ENCODE data around the gene WARS2.

WARS2 gene

GRCh38 chr1:118993700-118994026, 146.8 kb downstream of the WARS2 start:
- H3K18ac ChIP-seq (ENCODE audit: low read length), result no peak overlapping the region
- no peak overlapping the region for H2BK12ac ChIP-seq (ENCODE audit: low read length)
- no peak for DNase-seq
- no peak overlapping the region for H3K27ac ChIP-seq (ENCODE audit: low read depth, low read length)
- WGBS (ENCODE audit: extremely low coverage, insufficient coverage, insufficient read length), result no CpG with 5 or more reads among the region's 9 CpGs
- peaks cover 80% of the 10 kb centered on the region for H3K27me3 ChIP-seq (ENCODE audit: insufficient read depth, low read length)
- H3K4me3 ChIP-seq (ENCODE audit: low read depth, low read length), result no peak overlapping the region
- no peaks in the 10 kb centered on the region for H3K79me2 ChIP-seq (ENCODE audit: control insufficient read depth, insufficient read depth, low read length, poor library complexity)
- H3K9me3 ChIP-seq (ENCODE audit: insufficient read depth, low read depth, low read length), result peaks cover 6% of the 10 kb centered on the region
- no peak overlapping the region for H3K23ac ChIP-seq (ENCODE audit: low read length)
- H2AFZ ChIP-seq (ENCODE audit: insufficient read depth, low read length, poor library complexity), result no peak overlapping the region
- no peak overlapping the region for H4K8ac ChIP-seq (ENCODE audit: low read depth, low read length)
- H2BK120ac ChIP-seq (ENCODE audit: insufficient read depth, low read length, poor library complexity), result no peak overlapping the region
- no peak overlapping the region for H3K4me2 ChIP-seq (ENCODE audit: low read length)
- H3K36me3 ChIP-seq (ENCODE audit: control insufficient read depth in 1 of 2, insufficient read depth in 2 of 2, low read length in 2 of 2), result no peaks in the 10 kb centered on the region
- H3K79me1 ChIP-seq (ENCODE audit: low read length), result no peaks in the 10 kb centered on the region
- no peak overlapping the region for H4K91ac ChIP-seq (ENCODE audit: low read depth, low read length)
- H4K12ac ChIP-seq (ENCODE audit: low read depth, low read length), result no peak overlapping the region
- no peak overlapping the region for H3K14ac ChIP-seq (ENCODE audit: low read length)
- H2AK5ac ChIP-seq (ENCODE audit: low read length), result no peak overlapping the region
- peaks cover 9 to 16% of the 10 kb centered on the region in 2 experiments for H3K4me1 ChIP-seq (ENCODE audit: control insufficient read depth in 1 of 2, insufficient read depth in 2 of 2, low read length in 2 of 2)
- no peak overlapping the region for H2BK5ac ChIP-seq (ENCODE audit: low read depth, low read length, poor library complexity)
- H3K9ac ChIP-seq (ENCODE audit: low read length), result no peak overlapping the region
- H3K4ac ChIP-seq (ENCODE audit: low read depth, low read length), result no peak overlapping the region

- H2BK12ac ChIP-seq (ENCODE audit: low read length), result no peak overlapping the region
- no CpG with 5 or more reads among the region's 53 CpGs for WGBS (ENCODE audit: extremely low coverage, insufficient coverage, insufficient read length)
- no peak overlapping the region for H2BK120ac ChIP-seq (ENCODE audit: insufficient read depth, low read length, poor library complexity)
- no peak overlapping the region for H3K4me3 ChIP-seq (ENCODE audit: low read depth, low read length)
- no peak overlapping the region for H3K27ac ChIP-seq (ENCODE audit: low read depth, low read length)
- H3K27me3 ChIP-seq (ENCODE audit: insufficient read depth, low read length), result peaks cover 85% of the 10 kb centered on the region
- H3K4ac ChIP-seq (ENCODE audit: low read depth, low read length), result no peak overlapping the region
- no peaks in the 10 kb centered on the region for H3K79me2 ChIP-seq (ENCODE audit: control insufficient read depth, insufficient read depth, low read length, poor library complexity)
- peak overlapping the region; percentile 59 for H3K4me2 ChIP-seq (ENCODE audit: low read length)
- peaks cover 9 to 16% of the 10 kb centered on the region in 2 experiments for H3K4me1 ChIP-seq (ENCODE audit: control insufficient read depth in 1 of 2, insufficient read depth in 2 of 2, low read length in 2 of 2)
- no peak overlapping the region for H3K14ac ChIP-seq (ENCODE audit: low read length)
- H2AK5ac ChIP-seq (ENCODE audit: low read length), result no peak overlapping the region
- H3K18ac ChIP-seq (ENCODE audit: low read length), result no peak overlapping the region
- no peak overlapping the region for H2BK5ac ChIP-seq (ENCODE audit: low read depth, low read length, poor library complexity)
- H3K9me3 ChIP-seq (ENCODE audit: insufficient read depth, low read depth, low read length), result peaks cover 5% of the 10 kb centered on the region
- no peak overlapping the region for H4K12ac ChIP-seq (ENCODE audit: low read depth, low read length)
- DNase-seq, result no peak
- no peak overlapping the region for H4K91ac ChIP-seq (ENCODE audit: low read depth, low read length)
- H3K9ac ChIP-seq (ENCODE audit: low read length), result no peak overlapping the region
- no peak overlapping the region for H2AFZ ChIP-seq (ENCODE audit: insufficient read depth, low read length, poor library complexity)
- H4K8ac ChIP-seq (ENCODE audit: low read depth, low read length), result no peak overlapping the region
- H3K36me3 ChIP-seq (ENCODE audit: control insufficient read depth in 1 of 2, insufficient read depth in 2 of 2, low read length in 2 of 2), result no peaks in the 10 kb centered on the region
- no peak overlapping the region for H3K23ac ChIP-seq (ENCODE audit: low read length)
- H3K79me1 ChIP-seq (ENCODE audit: low read length), result no peaks in the 10 kb centered on the region
Measured at GRCh38 chr1:118992868-118993699, 147.4 kb downstream of the WARS2 start.

DNA sequence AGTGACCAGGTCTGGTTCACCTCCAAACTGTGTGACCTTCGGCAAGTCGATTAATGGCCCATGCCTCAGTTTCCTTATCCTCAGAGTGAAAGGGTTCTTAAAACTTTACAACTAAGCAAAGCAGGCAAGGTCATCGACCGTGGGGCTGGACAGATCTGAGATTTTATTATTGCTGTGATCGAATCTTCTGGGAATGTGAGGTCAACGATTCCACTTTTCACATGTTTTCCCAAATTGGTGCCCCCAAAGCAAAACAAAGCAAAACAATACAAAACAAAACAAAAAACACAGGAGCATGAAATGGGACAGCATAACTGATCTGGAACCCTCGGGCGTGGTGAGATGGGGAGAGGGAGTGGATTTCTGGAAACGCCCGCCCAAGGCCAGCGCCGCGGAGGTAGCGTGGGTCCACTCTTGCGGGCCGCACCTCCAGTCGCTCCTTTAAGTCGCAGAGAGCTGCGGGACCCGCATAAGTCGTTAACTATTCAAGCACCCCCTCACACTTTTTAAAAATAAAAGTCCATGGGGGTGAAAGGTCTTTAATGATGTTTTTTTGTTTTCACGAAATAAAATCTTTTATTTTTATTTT, 148.1 kb downstream of the WARS2 start:
- Histone ChIP-seq H3K4me1 (ENCODE audit: control insufficient read depth in 1 of 2, insufficient read depth in 2 of 2, low read length in 2 of 2) (peaks cover 14 to 22% of the 10 kb centered on the region in 2 experiments), H2AFZ (ENCODE audit: insufficient read depth, low read length, poor library complexity) (no peak overlapping the region), H3K27ac (ENCODE audit: low read depth, low read length) (no peak overlapping the region), H4K8ac (ENCODE audit: low read depth, low read length) (no peak overlapping the region), H2AK5ac (ENCODE audit: low read length) (no peak overlapping the region), H2BK120ac (ENCODE audit: insufficient read depth, low read length, poor library complexity) (no peak overlapping the region), H3K36me3 (ENCODE audit: control insufficient read depth in 1 of 2, insufficient read depth in 2 of 2, low read length in 2 of 2) (no peaks in the 10 kb centered on the region), H3K18ac (ENCODE audit: low read length) (no peak overlapping the region), H3K9me3 (ENCODE audit: insufficient read depth, low read depth, low read length) (peaks cover 4% of the 10 kb centered on the region), H3K23ac (ENCODE audit: low read length) (no peak overlapping the region), H4K91ac (ENCODE audit: low read depth, low read length) (no peak overlapping the region), H2BK5ac (ENCODE audit: low read depth, low read length, poor library complexity) (no peak overlapping the region), H3K27me3 (ENCODE audit: insufficient read depth, low read length) (peaks cover 85% of the 10 kb centered on the region), H3K4ac (ENCODE audit: low read depth, low read length) (no peak overlapping the region), H3K79me2 (ENCODE audit: control insufficient read depth, insufficient read depth, low read length, poor library complexity) (no peaks in the 10 kb centered on the region), H3K14ac (ENCODE audit: low read length) (no peak overlapping the region), H4K12ac (ENCODE audit: low read depth, low read length) (no peak overlapping the region), H2BK12ac (ENCODE audit: low read length) (no peak overlapping the region), H3K4me3 (ENCODE audit: low read depth, low read length) (no peak overlapping the region), H3K9ac (ENCODE audit: low read length) (no peak overlapping the region), H3K79me1 (ENCODE audit: low read length) (no peaks in the 10 kb centered on the region), H3K4me2 (ENCODE audit: low read length) (no peak overlapping the region)
- DNase-seq, result no peak
- no CpG with 5 or more reads among the region's 22 CpGs for WGBS (ENCODE audit: extremely low coverage, insufficient coverage, insufficient read length)

DNA sequence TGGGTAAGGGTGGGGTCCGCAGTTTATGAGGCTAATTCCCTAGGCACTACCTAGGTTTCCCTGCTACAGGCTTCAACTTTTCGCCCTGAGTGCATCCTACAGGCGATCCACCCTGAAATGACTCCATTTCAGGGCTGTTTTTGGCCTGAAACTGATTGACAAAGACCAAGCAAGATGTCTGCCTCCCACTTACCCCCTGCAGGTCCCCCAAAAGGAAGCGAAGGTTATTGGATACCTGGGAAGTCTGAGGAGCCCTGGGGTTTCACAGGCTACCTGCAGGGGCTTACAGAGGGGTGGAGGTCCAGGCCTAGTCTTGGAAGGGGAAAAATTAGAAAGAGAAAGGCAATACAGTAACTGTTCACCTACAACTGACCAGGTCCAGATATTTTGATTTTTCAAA, 149.0 kb downstream of the WARS2 start:
- Histone ChIP-seq H4K8ac (ENCODE audit: low read depth, low read length) (no peak overlapping the region), H3K14ac (ENCODE audit: low read length) (no peak overlapping the region), H3K79me2 (ENCODE audit: control insufficient read depth, insufficient read depth, low read length, poor library complexity) (no peaks in the 10 kb centered on the region), H3K27me3 (ENCODE audit: insufficient read depth, low read length) (peaks cover 85% of the 10 kb centered on the region), H4K12ac (ENCODE audit: low read depth, low read length) (no peak overlapping the region), H3K27ac (ENCODE audit: low read depth, low read length) (no peak overlapping the region), H3K36me3 (ENCODE audit: control insufficient read depth in 1 of 2, insufficient read depth in 2 of 2, low read length in 2 of 2) (no peaks in the 10 kb centered on the region), H3K4me1 (ENCODE audit: control insufficient read depth in 1 of 2, insufficient read depth in 2 of 2, low read length in 2 of 2) (peaks cover 17 to 25% of the 10 kb centered on the region in 2 experiments), H2AK5ac (ENCODE audit: low read length) (no peak overlapping the region), H3K4me3 (ENCODE audit: low read depth, low read length) (no peak overlapping the region), H2BK12ac (ENCODE audit: low read length) (no peak overlapping the region), H3K4ac (ENCODE audit: low read depth, low read length) (no peak overlapping the region), H4K91ac (ENCODE audit: low read depth, low read length) (no peak overlapping the region), H3K23ac (ENCODE audit: low read length) (no peak overlapping the region), H3K9me3 (ENCODE audit: insufficient read depth, low read depth, low read length) (peaks cover 4% of the 10 kb centered on the region), H2BK5ac (ENCODE audit: low read depth, low read length, poor library complexity) (no peak overlapping the region), H3K18ac (ENCODE audit: low read length) (no peak overlapping the region), H2BK120ac (ENCODE audit: insufficient read depth, low read length, poor library complexity) (no peak overlapping the region), H2AFZ (ENCODE audit: insufficient read depth, low read length, poor library complexity) (no peak overlapping the region), H3K9ac (ENCODE audit: low read length) (no peak overlapping the region), H3K79me1 (ENCODE audit: low read length) (no peaks in the 10 kb centered on the region), H3K4me2 (ENCODE audit: low read length) (no peak overlapping the region)
- DNase-seq, result no peak
- WGBS (ENCODE audit: extremely low coverage, insufficient coverage, insufficient read length), result no CpG with 5 or more reads among the region's 4 CpGs

All from trophoblast cell (in vitro differentiated cells and primary cell).